Liver (tissue), 3 donors: ENCODE measurements around the gene NEURL1.

Source experiments
- ATF3 ChIP-seq: IDR thresholded peaks from 2 replicates; pipeline ENCODE4 v1.6.1; 2016; ENCODE audit warnings: antibody characterized with exemption
- CTCF ChIP-seq: fragments of 150-350 bp; IDR thresholded peaks from 2 replicates; pipeline ENCODE4 v1.5.1; 2017; ENCODE audit warnings: improper control_type of control experiment, low read depth, low read length; ENCODE audit not compliant: missing input control
- FOXA1 ChIP-seq: IDR thresholded peaks from 2 replicates; pipeline ENCODE4 v1.6.1; 2016; ENCODE audit warnings: antibody characterized with exemption
- FOXA2 ChIP-seq: IDR thresholded peaks from 2 replicates; pipeline ENCODE4 v1.6.1; 2016; ENCODE audit warnings: antibody characterized with exemption
- GABPA ChIP-seq, 2 donors: IDR thresholded peaks in 1 of 2; conservative IDR thresholded peaks in 1 of 2; 2 replicates each; pipeline ENCODE4 v1.6.1; 2016; ENCODE audit warnings: antibody characterized with exemption in 2 of 2, mild to moderate bottlenecking in 1 of 2, moderate library complexity in 1 of 2
- HNF4A ChIP-seq, 2 donors: conservative IDR thresholded peaks; 2 replicates each; pipeline ENCODE4 v1.6.1; 2016; ENCODE audit warnings: antibody characterized with exemption in 2 of 2, mild to moderate bottlenecking in 2 of 2
- JUND ChIP-seq, 2 donors: IDR thresholded peaks; 2 replicates each; pipeline ENCODE4 v1.6.1; 2016; ENCODE audit warnings: antibody characterized with exemption in 2 of 2
- MAX ChIP-seq: IDR thresholded peaks from 2 replicates; pipeline ENCODE4 v1.6.1; 2016; ENCODE audit warnings: antibody characterized with exemption
- NR2F2 ChIP-seq: IDR thresholded peaks from 2 replicates; pipeline ENCODE4 v1.6.1; 2016; ENCODE audit warnings: antibody characterized with exemption
- RAD21 ChIP-seq, 2 donors: IDR thresholded peaks; 2 replicates each; pipeline ENCODE4 v1.6.1; 2016; ENCODE audit warnings: antibody characterized with exemption in 2 of 2, mild to moderate bottlenecking in 2 of 2
- REST ChIP-seq: IDR thresholded peaks from 2 replicates; pipeline ENCODE4 v1.6.1; 2016; ENCODE audit warnings: antibody characterized with exemption, mild to moderate bottlenecking
- SP1 ChIP-seq: IDR thresholded peaks from 2 replicates; pipeline ENCODE4 v1.6.1; 2018; ENCODE audit warnings: antibody characterized with exemption, mild to moderate bottlenecking
- TAF1 ChIP-seq: conservative IDR thresholded peaks from 2 replicates; pipeline ENCODE4 v1.6.1; 2016; ENCODE audit warnings: antibody characterized with exemption, mild to moderate bottlenecking
- donor health status: healthy.
- donor health status: healthy.

- TF ChIP-seq HNF4A (conservative IDR thresholded peaks at IDR 0.05) = no peak
- TF ChIP-seq RAD21 (IDR thresholded peaks at IDR 0.05) = no peak
- no peak for TF ChIP-seq REST
- TF ChIP-seq CTCF = no peak
- no peak for TF ChIP-seq MAX
- no peak for TF ChIP-seq TAF1
- TF ChIP-seq ATF3 = no peak
- no peak for TF ChIP-seq SP1
- no peak for TF ChIP-seq FOXA1
- TF ChIP-seq GABPA (IDR thresholded peaks at IDR 0.05 in 1 of 2, conservative IDR thresholded peaks at IDR 0.05 in 1 of 2) = no peak
- no peak for TF ChIP-seq FOXA2
- TF ChIP-seq JUND (IDR thresholded peaks at IDR 0.05) = no peak
- no peak for TF ChIP-seq NR2F2
These were observed 79.6 kb downstream of the NEURL1 start for GRCh38 chr10:103573205-103573487.
